H1 (cell line): ENCODE results near the gene UCN3. TPM values are rescaled to one million over a fixed set of nuclear protein-coding genes. Genes with fewer than 3 reads are reported as not detected.

ENCODE experiments used
- JUN ChIP-seq: IDR thresholded peaks from 2 replicates; pipeline ENCODE4 v1.6.1; 2011; ENCODE audit warnings: low read depth, mild to moderate bottlenecking, improper control_type of control experiment, low read length
- SIN3A ChIP-seq, 2 experiments: IDR thresholded peaks in 1 of 2; conservative IDR thresholded peaks in 1 of 2; 2 replicates each; pipeline ENCODE4 v1.6.1; 2011 to 2012; ENCODE audit warnings: low read length in 2 of 2, improper control_type of control experiment in 1 of 2, low read depth in 1 of 2, mild to moderate bottlenecking in 1 of 2
- SUZ12 ChIP-seq: fragments of 200-600 bp; sonication (generic); IDR thresholded peaks from 2 replicates; pipeline ENCODE4 v1.6.1; 2012; ENCODE audit warnings: mild to moderate bottlenecking, inconsistent platforms, low read length, moderate library complexity, mixed read lengths
- polyA plus RNA-seq, 7 experiments: library from polyadenylated mRNA; depleted of rRNA in 3 of 7; stranded (reverse) in 5 of 7; unstranded in 2 of 7; fragments of >200 nt in 5 of 7; fragments of 200-250 nt in 2 of 7; gene quantifications; 1 replicate in 5 of 7; 2 replicates in 1 of 7; 4 replicates in 1 of 7; pipeline versions ENCODE4 v1.2.1 to v1.2.3, GENCODE V29; 2011 to 2013; ENCODE audit warnings: missing spikeins in 2 of 7, mixed read lengths in 2 of 7
- total RNA-seq: library from RNA; stranded (reverse); fragmentation: NEBNext Ultra II Directional; extraction: Animal tissue kit (Norgen Biotek cat#: 25700); gene quantifications from 2 replicates; pipeline ENCODE4 v1.2.1, GENCODE V29; 2021
- TF ChIP-seq, protein P1 (sequence below), 3 experiments: IDR thresholded peaks; 1 replicate in 2 of 3; 2 replicates in 1 of 3; pipeline versions ENCODE4 v1.5.1 to v1.6.1; 2011; ENCODE audit warnings: low read length in 3 of 3, mild to moderate bottlenecking in 3 of 3, inconsistent platforms in 2 of 3, low read depth in 1 of 3, moderate library complexity in 1 of 3; ENCODE audit not compliant: insufficient read depth in 1 of 3; ENCODE audit errors: control extremely low read depth in 1 of 3

The UCN3 gene
- total and polyA plus RNA-seq, 2 of the 8 experiments (the other 6 are each of a cell fraction or from before 2014, with no cell fraction given) = not detected

GRCh38 chr10:5344746-5345145 is 20.0 kb upstream of the UCN3 start (continued):
- TF ChIP-seq, protein P1, sequence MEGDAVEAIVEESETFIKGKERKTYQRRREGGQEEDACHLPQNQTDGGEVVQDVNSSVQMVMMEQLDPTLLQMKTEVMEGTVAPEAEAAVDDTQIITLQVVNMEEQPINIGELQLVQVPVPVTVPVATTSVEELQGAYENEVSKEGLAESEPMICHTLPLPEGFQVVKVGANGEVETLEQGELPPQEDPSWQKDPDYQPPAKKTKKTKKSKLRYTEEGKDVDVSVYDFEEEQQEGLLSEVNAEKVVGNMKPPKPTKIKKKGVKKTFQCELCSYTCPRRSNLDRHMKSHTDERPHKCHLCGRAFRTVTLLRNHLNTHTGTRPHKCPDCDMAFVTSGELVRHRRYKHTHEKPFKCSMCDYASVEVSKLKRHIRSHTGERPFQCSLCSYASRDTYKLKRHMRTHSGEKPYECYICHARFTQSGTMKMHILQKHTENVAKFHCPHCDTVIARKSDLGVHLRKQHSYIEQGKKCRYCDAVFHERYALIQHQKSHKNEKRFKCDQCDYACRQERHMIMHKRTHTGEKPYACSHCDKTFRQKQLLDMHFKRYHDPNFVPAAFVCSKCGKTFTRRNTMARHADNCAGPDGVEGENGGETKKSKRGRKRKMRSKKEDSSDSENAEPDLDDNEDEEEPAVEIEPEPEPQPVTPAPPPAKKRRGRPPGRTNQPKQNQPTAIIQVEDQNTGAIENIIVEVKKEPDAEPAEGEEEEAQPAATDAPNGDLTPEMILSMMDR (IDR thresholded peaks at IDR 0.05; ENCODE audit: control extremely low read depth in 1 of 3, insufficient read depth in 1 of 3, low read depth in 1 of 3, low read length in 3 of 3) = no peak
- no peak for TF ChIP-seq SIN3A (conservative IDR thresholded peaks at IDR 0.05 in 1 of 2, IDR thresholded peaks at IDR 0.05 in 1 of 2; ENCODE audit: low read depth in 1 of 2, low read length in 2 of 2)
- no peak for TF ChIP-seq JUN
- TF ChIP-seq SUZ12 = no peak
